Pancreas (tissue), 10 donors: ENCODE results near the gene GEMIN5. TPM values are rescaled to one million over a fixed set of nuclear protein-coding genes. Genes with fewer than 3 reads are reported as not detected.

Experiments
- ATAC-seq, 4 donors: fragments of 200-7000 bp; cut with Tn5 transposase; one replicate each; pipeline versions ENCODE4 v1.8.0 to v1.9.1; 2020; ENCODE audit warnings: mild to moderate bottlenecking in 4 of 4, moderate library complexity in 4 of 4
- DNase-seq, 6 donors: peaks; one replicate each; pipeline ENCODE4 v3.0.0-alpha.2; 2020
- FAIRE-seq: peaks from 2 replicates; lab custom pipeline; 2012; peaks lifted over from hg19 to GRCh38; lab: Jason Lieb, UNC
- H3K27ac ChIP-seq, 4 donors: fragments of 200-600 bp; sonication (generic); 1 replicate in 3 of 4; 2 replicates in 1 of 4; pipeline versions ENCODE4 v1.5.0 to v1.8.0; 2020
- H3K27me3 ChIP-seq, 4 donors: fragments of 200-600 bp; one replicate each; pipeline ENCODE4 v1.8.0; 2021
- H3K36me3 ChIP-seq, 3 donors: fragments of 200-600 bp; sonication (generic) in 1 of 3; one replicate each; pipeline versions ENCODE4 v1.5.0 to v1.8.0; 2020 to 2021
- H3K4me1 ChIP-seq, 3 donors: fragments of 200-600 bp; one replicate each; pipeline ENCODE4 v1.8.0; 2021
- H3K4me3 ChIP-seq, 4 donors: fragments of 200-600 bp; sonication (generic) in 2 of 4; one replicate each; pipeline versions ENCODE4 v1.5.0 to v1.8.0; 2020 to 2021
- H3K9me3 ChIP-seq, 4 donors: fragments of 200-600 bp; one replicate each; pipeline ENCODE4 v1.8.0; 2021
- CTCF ChIP-seq, 4 donors: fragments of 200-600 bp; sonication (generic) in 3 of 4; IDR thresholded peaks; one replicate each; pipeline versions ENCODE4 v1.5.0 to v1.8.0; 2021; ENCODE audit warnings: antibody characterized with exemption in 4 of 4
- WGBS, 2 donors: extraction: QIAGEN DNeasy Blood & Tissue Kit; methylation state at CpG; one replicate each; pipeline ENCODE4 v1.1.7; 2013; 5-methylcytosine and 5-hydroxymethylcytosine counted together
- intact Hi-C, 3 donors: fragments of 100-400 bp; cut with DNase I; formaldehyde crosslinking; loops; one replicate each; pipeline versions ENCODE4 v1.11.1 to v1.14.2; 2022
- polyA plus RNA-seq, 2 donors: library from polyadenylated mRNA; stranded (reverse); fragments of 200-250 nt; gene quantifications; one replicate each; pipeline ENCODE4 v1.2.3, GENCODE V29; 2013
- total RNA-seq, 6 donors: library from RNA; stranded (reverse); fragmentation: NEBNext Ultra II Directional in 4 of 6; extraction: Animal tissue kit (Norgen Biotek cat#: 25700) in 4 of 6; gene quantifications; one replicate each; pipeline versions ENCODE4 v1.2.1 to v1.2.4, GENCODE V29; 2021 to 2023
- donor health status: healthy with polysubstance abuse.
- donor health status: DM: no; HTN: no; CAD: no; lungs with moderate emphysema.
- donor health status: DM: no; HTN: no; CAD: no.
- donor health status: control.
- donor health status: control.
- donor health status: Bipolar disorder and iron deficiency.
- donor health status: DM: yes; HTN: yes; CAD: no.
- donor health status: DM: no; HTN: no; CAD: no.
- donor health status: DM: no; HTN: no; CAD: no.
- donor health status: DM: yes; HTN: yes; CAD: no.

Gene GEMIN5
- total and polyA plus RNA-seq, 8 donors, result 1.7 to 7.3 (median 6.1) TPM

DNA sequence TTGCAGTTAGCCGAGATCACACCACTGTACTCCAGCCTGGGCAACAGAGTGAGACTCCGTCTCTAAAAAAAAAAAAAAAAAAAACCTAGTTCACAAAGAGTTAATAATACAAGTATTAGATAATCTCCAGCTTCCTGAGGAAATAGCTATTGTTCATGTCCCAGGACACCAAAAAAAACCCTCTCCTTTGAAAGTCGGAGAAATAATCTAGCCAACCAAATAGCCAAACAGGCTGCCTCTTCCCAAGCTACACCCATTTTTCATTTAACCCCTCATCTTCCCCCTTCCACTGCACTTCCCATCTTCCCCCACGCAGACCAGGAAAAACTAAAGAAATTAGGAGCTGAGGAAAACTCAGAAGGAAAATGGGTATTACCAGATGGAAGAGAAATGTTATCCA, 56.0 kb downstream of the GEMIN5 start:
- peaks cover 0 to 12% (median 11%) of the 10 kb centered on the region in 3 donors for H3K36me3 ChIP-seq
- H3K9me3 ChIP-seq, result no peaks in the 10 kb centered on the region
- no peak overlapping the region for H3K4me3 ChIP-seq
- 75 to 77% methylated on average over 4 of the region's 4 CpGs for WGBS, 2 donors
- no peak overlapping the region for H3K27ac ChIP-seq
- no peak for TF ChIP-seq CTCF (IDR thresholded peaks at IDR 0.05)
- H3K27me3 ChIP-seq, result no peaks in the 10 kb centered on the region
- H3K4me1 ChIP-seq, result no peaks in the 10 kb centered on the region
- intact Hi-C loops, result no loop called here
- no peak for DNase-seq
- no peak for FAIRE-seq
- no peak for ATAC-seq

DNA sequence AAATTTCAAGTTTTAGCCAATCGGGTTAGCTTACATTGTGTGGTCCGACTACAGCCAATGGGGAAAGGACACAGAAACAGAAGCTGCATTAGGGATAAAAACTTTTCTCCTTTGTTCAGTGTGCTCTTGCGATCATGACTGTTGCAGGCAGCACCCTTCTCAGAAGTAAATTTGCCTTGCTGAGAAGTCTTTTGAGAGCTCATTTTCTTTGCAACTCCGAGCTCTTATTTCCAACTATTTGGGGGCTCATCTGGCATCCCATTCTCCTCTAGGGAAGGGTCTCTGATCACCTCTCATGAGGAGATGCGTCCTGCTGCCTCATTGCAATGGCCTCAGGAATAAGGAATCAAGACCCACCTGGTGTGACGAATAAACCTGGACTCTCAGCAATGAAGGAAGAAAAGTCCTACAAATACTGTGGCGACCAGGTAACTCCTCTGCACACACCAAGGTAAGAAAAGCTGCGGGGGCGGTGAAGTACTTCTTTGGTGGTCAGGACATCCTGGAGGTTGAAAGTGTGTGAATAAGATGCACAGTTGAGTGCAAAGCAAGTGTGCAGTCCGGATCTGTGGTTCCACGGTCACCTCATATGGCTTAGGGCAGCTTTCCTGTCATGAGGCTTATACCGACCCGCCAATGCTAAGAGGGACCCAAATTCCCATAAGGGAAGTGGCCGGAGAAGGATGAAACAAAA, 59.2 kb downstream of the GEMIN5 start:
- Histone ChIP-seq H3K27me3 (no peaks in the 10 kb centered on the region), H3K36me3 (peaks cover 0 to 24% (median 17%) of the 10 kb centered on the region in 3 donors), H3K4me3 (no peak overlapping the region), H3K27ac (no peak overlapping the region), H3K4me1 (no peaks in the 10 kb centered on the region), H3K9me3 (no peaks in the 10 kb centered on the region)
- WGBS, 2 donors, result 94 to 97% methylated on average over 14 of the region's 14 CpGs
- FAIRE-seq (no peak), ATAC-seq (no peak), DNase-seq (no peak)
- TF ChIP-seq CTCF (IDR thresholded peaks at IDR 0.05), result no peak
- intact Hi-C loops, result no loop called here

DNA sequence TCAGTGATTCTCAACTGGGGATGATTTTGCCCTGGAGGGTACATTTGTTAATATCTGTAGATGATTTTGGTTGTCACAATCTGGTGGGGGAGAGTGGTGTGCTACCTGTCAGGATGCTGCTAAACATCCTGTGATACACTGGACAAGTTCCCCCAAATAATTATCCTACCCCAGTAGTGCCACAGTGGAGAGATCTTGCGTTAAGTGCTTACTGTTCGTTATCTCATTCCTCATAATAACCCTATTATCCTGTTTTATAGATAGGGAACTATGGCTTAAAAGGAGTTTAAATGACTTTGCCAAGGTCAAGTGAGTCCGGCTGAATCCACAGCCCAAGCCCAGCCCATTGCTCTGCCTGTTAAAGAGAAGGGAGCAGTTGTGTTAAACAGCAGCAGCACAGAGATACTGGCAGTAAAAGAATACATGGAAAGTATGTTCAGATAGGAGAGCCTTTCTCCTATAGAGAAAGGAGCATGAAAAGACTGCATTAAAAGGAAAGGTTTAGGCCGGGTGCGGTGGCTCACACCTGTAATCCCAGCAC, 64.2 kb downstream of the GEMIN5 start:
- intact Hi-C loops, result no loop called here
- DNase-seq (no peak), FAIRE-seq (no peak), ATAC-seq (no peak)
- no peak overlapping the region for H3K27ac ChIP-seq
- 85 to 88% methylated on average over 5 of the region's 5 CpGs for WGBS, 2 donors
- no peak for TF ChIP-seq CTCF (IDR thresholded peaks at IDR 0.05)
- H3K27me3 ChIP-seq, result no peaks in the 10 kb centered on the region
- H3K36me3 ChIP-seq, result peaks cover 0 to 53% (median 23%) of the 10 kb centered on the region in 3 donors
- no peaks in the 10 kb centered on the region for H3K4me1 ChIP-seq
- H3K4me3 ChIP-seq, result no peak overlapping the region
- no peaks in the 10 kb centered on the region for H3K9me3 ChIP-seq

GRCh38 chr5:154871734-154872133, 66.3 kb downstream of the GEMIN5 start:
- Histone ChIP-seq H3K4me1 (no peaks in the 10 kb centered on the region), H3K9me3 (no peaks in the 10 kb centered on the region), H3K4me3 (no peak overlapping the region), H3K27ac (no peak overlapping the region), H3K36me3 (peaks cover 0 to 53% (median 23%) of the 10 kb centered on the region in 3 donors), H3K27me3 (no peaks in the 10 kb centered on the region)
- no peak for TF ChIP-seq CTCF (IDR thresholded peaks at IDR 0.05)
- DNase-seq (no peak), FAIRE-seq (no peak), ATAC-seq (no peak)
- 83 to 95% methylated on average over 4 of the region's 4 CpGs for WGBS, 2 donors
- intact Hi-C loops, result no loop called here

- Histone ChIP-seq H3K27ac (no peak overlapping the region), H3K27me3 (no peaks in the 10 kb centered on the region), H3K9me3 (no peaks in the 10 kb centered on the region), H3K4me1 (peaks cover 0 to 6% (median 0%) of the 10 kb centered on the region in 3 donors), H3K4me3 (no peak overlapping the region), H3K36me3 (peaks cover 0 to 36% (median 7%) of the 10 kb centered on the region in 3 donors)
- no peak for TF ChIP-seq CTCF (IDR thresholded peaks at IDR 0.05)
- intact Hi-C loops, result no loop called here
- DNase-seq (no peak), ATAC-seq (peak in 3 of 4 donors; percentile 34 to 49 (median 43)), FAIRE-seq (no peak)
- WGBS, 2 donors, result 90 to 91% methylated on average over 5 of the region's 5 CpGs
Measured at GRCh38 chr5:154868702-154869101, 69.3 kb downstream of the GEMIN5 start.
